Measurements from ENCODE around the gene ARHGEF28. TPM values are rescaled to one million over a fixed set of nuclear protein-coding genes. Genes with fewer than 3 reads are reported as not detected.

The ARHGEF28 gene
- total and polyA plus RNA-seq, 7 experiments from 2014 or later = 0.03 to 0.47 TPM; not detected in 5

DNA sequence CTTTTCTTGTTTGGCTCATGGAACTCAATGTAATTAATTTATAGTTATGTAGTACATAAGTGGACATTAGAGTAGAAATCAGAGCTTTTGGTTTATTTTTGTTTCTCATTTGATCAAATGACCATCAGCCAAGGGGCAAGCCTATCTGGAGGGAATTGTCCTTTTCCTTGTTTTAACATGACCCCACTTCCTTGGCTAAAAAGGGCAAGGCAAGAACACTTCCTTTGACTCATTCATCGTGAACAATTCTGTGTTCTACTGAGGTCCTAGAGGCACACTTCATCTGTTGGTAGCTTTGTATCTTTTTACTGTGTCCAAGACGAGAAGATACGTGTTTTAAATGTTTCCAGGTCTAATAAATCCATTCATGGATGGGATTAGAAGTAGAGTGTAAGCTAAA lies 148.9 kb downstream of the ARHGEF28 start:
- no peak overlapping the region for H3K4me3 Mint-ChIP-seq
- ATAC-seq (no peak), DNase-seq (no peak)
- Histone ChIP-seq H3K36me3 (ENCODE audit: control insufficient read depth in 2 of 3, insufficient read depth in 3 of 3, low read length in 3 of 3) (no peaks in the 10 kb centered on the region), H3K9me3 (ENCODE audit: control insufficient read depth in 2 of 3, low read length in 3 of 3) (no peaks in the 10 kb centered on the region), H3K27ac (ENCODE audit: low read depth, low read length) (no peak overlapping the region), H3K4me3 (ENCODE audit: low read length) (no peak overlapping the region), H3K27me3 (ENCODE audit: control insufficient read depth in 2 of 2, insufficient read depth in 2 of 2, low read length in 2 of 2) (no peaks in the 10 kb centered on the region), H3K4me1 (ENCODE audit: control insufficient read depth in 2 of 2, insufficient read depth in 2 of 2, low read length in 2 of 2) (no peaks in the 10 kb centered on the region)
- ChIA-PET CTCF (no interaction called here), POLR2A (no interaction called here)
- H3K4me1 Mint-ChIP-seq = no peaks in the 10 kb centered on the region
- H3K27me3 Mint-ChIP-seq = peaks cover 5 to 16% (median 8%) of the 10 kb centered on the region in 5 donors
- H3K36me3 Mint-ChIP-seq = no peaks in the 10 kb centered on the region
- peak overlapping the region in 1 of 9 donors; percentile 7 for H3K27ac Mint-ChIP-seq
- H3K9me3 Mint-ChIP-seq = peaks cover 0 to 5% (median 0%) of the 10 kb centered on the region in 11 donors
- intact Hi-C loops (cut with micrococcal nuclease) = no loop called here

DNA sequence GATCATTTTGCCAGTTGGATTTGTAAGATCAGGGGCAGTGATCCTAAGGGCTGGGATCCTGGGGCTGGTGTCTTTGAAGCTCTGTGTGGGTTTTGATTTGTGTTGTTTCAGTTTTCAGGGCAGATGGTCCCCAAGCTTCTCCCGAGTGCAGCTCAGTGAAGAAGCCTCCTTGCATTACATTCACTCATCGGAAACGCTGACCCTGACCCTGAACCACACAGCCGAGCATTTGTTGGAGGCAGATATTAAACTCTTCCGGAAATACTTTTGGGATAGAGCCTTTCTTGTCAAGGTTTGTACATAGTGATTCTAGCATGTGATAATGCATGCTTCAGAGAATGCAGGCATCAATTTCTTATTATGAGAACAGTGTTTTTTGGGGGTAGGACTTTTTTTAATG lies 150.4 kb downstream of the ARHGEF28 start:
- Mint-ChIP-seq H3K27ac (no peak overlapping the region), H3K4me3 (no peak overlapping the region), H3K4me1 (no peaks in the 10 kb centered on the region), H3K9me3 (no peaks in the 10 kb centered on the region), H3K36me3 (no peaks in the 10 kb centered on the region), H3K27me3 (peaks cover 0 to 11% (median 7%) of the 10 kb centered on the region in 5 donors)
- no peaks in the 10 kb centered on the region for H3K27me3 ChIP-seq (ENCODE audit: control insufficient read depth in 2 of 2, insufficient read depth in 2 of 2, low read length in 2 of 2)
- H3K27ac ChIP-seq (ENCODE audit: low read depth, low read length) = no peak overlapping the region
- ATAC-seq (no peak), DNase-seq (no peak)
- H3K36me3 ChIP-seq (ENCODE audit: control insufficient read depth in 2 of 3, insufficient read depth in 3 of 3, low read length in 3 of 3) = no peaks in the 10 kb centered on the region
- H3K9me3 ChIP-seq (ENCODE audit: control insufficient read depth in 2 of 3, low read length in 3 of 3) = no peaks in the 10 kb centered on the region
- no peak overlapping the region for H3K4me3 ChIP-seq (ENCODE audit: low read length)
- no peaks in the 10 kb centered on the region for H3K4me1 ChIP-seq (ENCODE audit: control insufficient read depth in 2 of 2, insufficient read depth in 2 of 2, low read length in 2 of 2)
- ChIA-PET POLR2A (no interaction called here), CTCF (no interaction called here)
- intact Hi-C loops (cut with micrococcal nuclease) = no loop called here

GRCh38 chr5:73777192-73777591 lies 151.2 kb downstream of the ARHGEF28 start:
- no peaks in the 10 kb centered on the region for H3K36me3 Mint-ChIP-seq
- no peak overlapping the region for H3K4me3 ChIP-seq (ENCODE audit: low read length)
- H3K4me1 Mint-ChIP-seq = no peaks in the 10 kb centered on the region
- intact Hi-C loops (cut with micrococcal nuclease) = no loop called here
- no peaks in the 10 kb centered on the region for H3K9me3 ChIP-seq (ENCODE audit: control insufficient read depth in 2 of 3, low read length in 3 of 3)
- H3K9me3 Mint-ChIP-seq = no peaks in the 10 kb centered on the region
- no peaks in the 10 kb centered on the region for H3K27me3 ChIP-seq (ENCODE audit: control insufficient read depth in 2 of 2, insufficient read depth in 2 of 2, low read length in 2 of 2)
- ChIA-PET POLR2A (no interaction called here), CTCF (no interaction called here)
- no peak overlapping the region for H3K27ac Mint-ChIP-seq
- ATAC-seq (no peak), DNase-seq (no peak)
- no peak overlapping the region for H3K27ac ChIP-seq (ENCODE audit: low read depth, low read length)
- peaks cover 0 to 11% (median 7%) of the 10 kb centered on the region in 5 donors for H3K27me3 Mint-ChIP-seq
- H3K36me3 ChIP-seq (ENCODE audit: control insufficient read depth in 2 of 3, insufficient read depth in 3 of 3, low read length in 3 of 3) = no peaks in the 10 kb centered on the region
- H3K4me1 ChIP-seq (ENCODE audit: control insufficient read depth in 2 of 2, insufficient read depth in 2 of 2, low read length in 2 of 2) = no peaks in the 10 kb centered on the region
- no peak overlapping the region for H3K4me3 Mint-ChIP-seq

DNA sequence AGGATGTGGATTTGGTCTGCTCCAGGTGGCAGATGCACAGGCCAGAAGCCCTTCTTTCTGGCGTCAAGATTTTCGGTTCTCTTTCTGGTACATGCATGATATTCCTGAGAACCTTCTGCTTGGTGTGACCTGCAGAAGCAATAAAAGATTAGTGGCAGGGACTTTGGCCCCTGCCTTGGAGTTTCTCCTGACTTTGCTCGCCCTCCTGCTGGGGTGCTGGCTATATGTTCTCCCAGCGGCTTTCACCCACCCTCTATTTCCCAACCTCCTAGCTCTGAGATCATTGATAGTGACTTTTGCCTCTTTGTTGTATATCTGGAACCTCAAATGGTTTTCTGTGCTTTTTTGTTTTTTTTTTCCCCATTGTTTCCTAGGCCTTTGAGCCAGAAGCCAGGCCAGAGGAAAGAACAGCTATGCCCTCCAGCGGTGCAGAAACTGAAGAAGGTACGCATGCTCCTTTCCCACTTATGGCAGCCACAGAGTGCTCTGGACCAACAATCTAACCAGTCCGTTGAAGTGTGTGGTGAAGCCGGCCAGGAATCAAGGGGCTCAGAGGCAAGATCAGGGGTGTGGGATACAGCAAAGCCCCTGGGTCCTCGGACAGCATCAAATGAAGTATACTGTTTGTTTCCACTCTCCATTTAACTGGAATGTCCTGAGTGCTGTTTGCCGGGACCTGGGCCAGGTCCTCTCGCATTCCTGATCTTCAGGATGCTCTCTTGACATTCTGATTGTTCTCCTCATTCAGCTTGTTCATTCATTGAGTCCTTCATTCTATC lies 154.5 kb downstream of the ARHGEF28 start:
- Histone ChIP-seq H3K27ac (ENCODE audit: low read depth, low read length) (no peak overlapping the region), H3K27me3 (ENCODE audit: control insufficient read depth in 2 of 2, insufficient read depth in 2 of 2, low read length in 2 of 2) (no peaks in the 10 kb centered on the region), H3K4me3 (ENCODE audit: low read length) (no peak overlapping the region), H3K9me3 (ENCODE audit: control insufficient read depth in 2 of 3, low read length in 3 of 3) (no peaks in the 10 kb centered on the region), H3K36me3 (ENCODE audit: control insufficient read depth in 2 of 3, insufficient read depth in 3 of 3, low read length in 3 of 3) (no peaks in the 10 kb centered on the region), H3K4me1 (ENCODE audit: control insufficient read depth in 2 of 2, insufficient read depth in 2 of 2, low read length in 2 of 2) (no peaks in the 10 kb centered on the region)
- no peaks in the 10 kb centered on the region for H3K9me3 Mint-ChIP-seq
- DNase-seq (no peak), ATAC-seq (no peak)
- intact Hi-C loops (cut with micrococcal nuclease) = no loop called here
- CTCF ChIA-PET = no interaction called here
- H3K27ac Mint-ChIP-seq = no peak overlapping the region
- POLR2A ChIA-PET = no interaction called here
- H3K4me3 Mint-ChIP-seq = no peak overlapping the region
- H3K27me3 Mint-ChIP-seq = peaks cover 5 to 21% (median 12%) of the 10 kb centered on the region in 5 donors
- H3K4me1 Mint-ChIP-seq = peaks cover 0 to 4% (median 0%) of the 10 kb centered on the region in 7 donors
- H3K36me3 Mint-ChIP-seq = no peaks in the 10 kb centered on the region

DNA sequence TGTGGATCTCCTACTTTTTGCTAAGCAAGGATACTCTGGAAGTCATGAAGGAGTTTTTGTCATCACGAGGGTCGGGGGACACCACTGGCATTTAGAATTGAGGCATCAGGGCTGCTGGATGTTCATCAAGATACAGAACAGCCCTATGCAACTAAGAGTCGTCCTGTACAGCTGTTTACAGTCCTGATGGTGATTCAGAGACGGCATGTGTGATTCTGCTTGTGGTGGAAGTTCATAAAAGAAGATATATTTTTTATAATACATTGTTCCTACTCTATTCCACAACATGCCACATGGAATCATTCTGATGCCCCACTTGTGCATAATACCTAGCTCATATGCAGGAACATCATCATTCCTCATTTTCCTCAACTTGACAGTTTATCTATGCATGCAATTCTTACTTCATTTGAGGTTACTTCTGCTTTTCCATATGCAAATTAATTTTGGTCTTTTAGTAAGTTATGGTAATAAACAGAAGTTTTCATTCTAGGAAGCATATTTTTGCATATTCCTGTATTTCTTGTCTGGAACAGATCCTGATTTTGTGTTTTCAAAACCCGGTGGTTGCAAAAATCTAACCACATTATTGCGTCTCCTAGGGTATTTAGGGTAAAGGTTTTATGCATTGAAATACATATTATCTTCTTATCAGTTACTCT lies 155.2 kb downstream of the ARHGEF28 start:
- no peaks in the 10 kb centered on the region for H3K27me3 ChIP-seq (ENCODE audit: control insufficient read depth in 2 of 2, insufficient read depth in 2 of 2, low read length in 2 of 2)
- no peak overlapping the region for H3K4me3 ChIP-seq (ENCODE audit: low read length)
- no peaks in the 10 kb centered on the region for H3K4me1 ChIP-seq (ENCODE audit: control insufficient read depth in 2 of 2, insufficient read depth in 2 of 2, low read length in 2 of 2)
- H3K4me3 Mint-ChIP-seq = no peak overlapping the region
- ATAC-seq = no peak
- CTCF ChIA-PET = no interaction called here
- peaks cover 4 to 21% (median 12%) of the 10 kb centered on the region in 5 donors for H3K27me3 Mint-ChIP-seq
- DNase-seq = no peak
- no peaks in the 10 kb centered on the region for H3K36me3 ChIP-seq (ENCODE audit: control insufficient read depth in 2 of 3, insufficient read depth in 3 of 3, low read length in 3 of 3)
- H3K9me3 Mint-ChIP-seq = no peaks in the 10 kb centered on the region
- H3K9me3 ChIP-seq (ENCODE audit: control insufficient read depth in 2 of 3, low read length in 3 of 3) = no peaks in the 10 kb centered on the region
- H3K27ac ChIP-seq (ENCODE audit: low read depth, low read length) = no peak overlapping the region
- peaks cover 0 to 5% (median 0%) of the 10 kb centered on the region in 7 donors for H3K4me1 Mint-ChIP-seq
- no peak overlapping the region for H3K27ac Mint-ChIP-seq
- no peaks in the 10 kb centered on the region for H3K36me3 Mint-ChIP-seq
- intact Hi-C loops (cut with micrococcal nuclease) = no loop called here
- POLR2A ChIA-PET = no interaction called here

- Histone ChIP-seq H3K9me3 (ENCODE audit: control insufficient read depth in 2 of 3, low read length in 3 of 3) (no peaks in the 10 kb centered on the region), H3K27ac (ENCODE audit: low read depth, low read length) (no peak overlapping the region), H3K4me1 (ENCODE audit: control insufficient read depth in 2 of 2, insufficient read depth in 2 of 2, low read length in 2 of 2) (no peaks in the 10 kb centered on the region), H3K36me3 (ENCODE audit: control insufficient read depth in 2 of 3, insufficient read depth in 3 of 3, low read length in 3 of 3) (no peaks in the 10 kb centered on the region), H3K27me3 (ENCODE audit: control insufficient read depth in 2 of 2, insufficient read depth in 2 of 2, low read length in 2 of 2) (no peaks in the 10 kb centered on the region), H3K4me3 (ENCODE audit: low read length) (no peak overlapping the region)
- CTCF ChIA-PET = no interaction called here
- POLR2A ChIA-PET = no interaction called here
- ATAC-seq (no peak), DNase-seq (no peak)
- intact Hi-C loops (cut with micrococcal nuclease) = no loop called here
- Mint-ChIP-seq H3K4me3 (no peak overlapping the region), H3K9me3 (no peaks in the 10 kb centered on the region), H3K4me1 (peaks cover 0 to 5% (median 0%) of the 10 kb centered on the region in 7 donors), H3K36me3 (no peaks in the 10 kb centered on the region), H3K27me3 (peaks cover 4 to 22% (median 12%) of the 10 kb centered on the region in 5 donors), H3K27ac (no peak overlapping the region)
Observed at GRCh38 chr5:73783828-73784227, 157.8 kb downstream of the ARHGEF28 start.

All from naive thymus-derived CD4-positive, alpha-beta T cell (primary cell).